Right lobe of liver (tissue), 4 donors: ENCODE results near the gene NRN1.

Experiments
- CTCF ChIP-seq, 4 donors: fragments of 200-600 bp in 3 of 4; fragments of 450-650 bp in 1 of 4; IDR thresholded peaks; one replicate each; pipeline versions ENCODE4 v1.5.1 to v1.8.0; 2016 to 2022; ENCODE audit warnings: antibody characterized with exemption in 4 of 4, mild to moderate bottlenecking in 2 of 4
- POLR2A ChIP-seq: fragments of 450-650 bp; IDR thresholded peaks from one replicate; pipeline ENCODE4 v1.6.1; 2017; ENCODE audit warnings: antibody characterized with exemption, mild to moderate bottlenecking
- donor health status: DM: no; HTN: no; CAD: no.
- donor health status: DM: no; HTN: no; CAD: no.
- donor health status: DM: no; HTN: yes; CAD: no.

GRCh38 chr6:6008648-6009421 lies 2.1 kb upstream of the NRN1 start:
- TF ChIP-seq POLR2A = no peak
- no peak for TF ChIP-seq CTCF (IDR thresholded peaks at IDR 0.05)
